ENCODE results near the gene DNM2.

GRCh38 chr19:10826231-10826630 is 108.4 kb downstream of the DNM2 start:
- no peak for TF ChIP-seq CTCF (IDR thresholded peaks at IDR 0.05; ENCODE audit: low read length)
- TF ChIP-seq EZH2 (optimal IDR thresholded peaks at IDR 0.05; ENCODE audit: low read depth, low read length): no peak
